B cell (primary cell): ENCODE results near the gene RBM25. TPM values are rescaled to one million over a fixed set of nuclear protein-coding genes. Genes with fewer than 3 reads are reported as not detected.

Experiments used
- ATAC-seq: fragments of 200-7000 bp; cut with Tn5 transposase; one replicate; pipeline ENCODE4 v1.10.0; 2021; ENCODE audit warnings: low read depth, mild to moderate bottlenecking, moderate number of reproducible peaks, moderate library complexity
- CTCF ChIA-PET: fragments of 350-600 bp; sonication (Branson Sonifier 250); formaldehyde crosslinking; loops from one replicate; lab custom pipeline; 2021; ENCODE audit warnings: antibody characterized with exemption, inconsistent platforms; lab: Charles Lee
- POLR2A ChIA-PET: fragments of 350-600 bp; sonication (Branson Sonifier 250); formaldehyde crosslinking; loops from one replicate; lab custom pipeline; 2021; ENCODE audit warnings: antibody characterized with exemption; lab: Charles Lee
- DNase-seq: peaks from one replicate; pipeline ENCODE4 v3.0.0; 2013
- H2AFZ ChIP-seq: 2 replicates; pipeline ENCODE4 v1.6.1; 2012; ENCODE audit warnings: mild to moderate bottlenecking, low read depth, low read length; ENCODE audit not compliant: insufficient read depth, poor library complexity, severe bottlenecking
- H3K27ac ChIP-seq, 2 donors: 1 replicate in 1 of 2; 2 replicates in 1 of 2; pipeline ENCODE4 v1.5.1; 2012 to 2013; ENCODE audit warnings: low read length in 2 of 2, mild to moderate bottlenecking in 2 of 2, moderate library complexity in 1 of 2
- H3K27me3 ChIP-seq, 4 experiments: fragments of 200-600 bp in 1 of 4; sonication (generic) in 1 of 4; replicated peaks in 1 of 4; 1 replicate in 2 of 4; 2 replicates in 2 of 4; pipeline versions ENCODE4 v1.6.1 to v1.7.0; 2013 to 2016; ENCODE audit warnings: low read length in 3 of 4, mild to moderate bottlenecking in 2 of 4, mixed read lengths in 1 of 4, moderate library complexity in 1 of 4; ENCODE audit not compliant: insufficient read depth in 4 of 4, control insufficient read depth in 3 of 4; ENCODE audit errors: control extremely low read depth in 1 of 4
- H3K36me3 ChIP-seq, 2 experiments: replicated peaks in 1 of 2; 1 replicate in 1 of 2; 2 replicates in 1 of 2; pipeline versions ENCODE4 v1.6.1 to v1.7.1; 2013; ENCODE audit warnings: low read length in 1 of 2; ENCODE audit not compliant: insufficient read depth in 2 of 2, control insufficient read depth in 1 of 2; ENCODE audit errors: control extremely low read depth in 1 of 2, extremely low read depth in 1 of 2
- H3K4me1 ChIP-seq, 2 donors: fragments of 200-600 bp in 1 of 2; sonication (generic) in 1 of 2; 1 replicate in 1 of 2; 2 replicates in 1 of 2; pipeline versions ENCODE4 v1.5.1 to v1.6.1; 2013 to 2017; ENCODE audit warnings: low read length in 2 of 2; ENCODE audit not compliant: control insufficient read depth in 2 of 2, insufficient read depth in 2 of 2
- H3K4me2 ChIP-seq: replicated peaks from 2 replicates; pipeline ENCODE3; 2012; ENCODE audit warnings: mild to moderate bottlenecking, low read depth, low read length; ENCODE audit not compliant: poor library complexity, severe bottlenecking
- H3K4me3 ChIP-seq, 5 experiments: fragments of 200-600 bp in 1 of 5; sonication (generic) in 1 of 5; 1 replicate in 3 of 5; 2 replicates in 2 of 5; pipeline versions ENCODE4 v1.5.1 to v1.7.0; 2011 to 2016; ENCODE audit warnings: low read length in 4 of 5, mild to moderate bottlenecking in 4 of 5, low read depth in 2 of 5, control low read depth in 1 of 5, moderate library complexity in 1 of 5; ENCODE audit not compliant: insufficient read depth in 1 of 5; ENCODE audit errors: control extremely low read depth in 1 of 5, extremely low read depth in 1 of 5
- H3K79me2 ChIP-seq: fragments of 200-600 bp; sonication (generic); one replicate; pipeline ENCODE4 v1.6.0; 2016; ENCODE audit warnings: low read length; ENCODE audit not compliant: control insufficient read depth, insufficient read depth
- H3K9ac ChIP-seq: fragments of 200-600 bp; sonication (generic); 2 replicates; pipeline ENCODE4 v1.6.1; 2017; ENCODE audit warnings: mild to moderate bottlenecking, low read length, moderate library complexity
- H3K9me3 ChIP-seq, 3 donors: one replicate each; pipeline versions ENCODE4 v1.6.1 to v1.7.1; 2013; ENCODE audit warnings: low read length in 2 of 3; ENCODE audit not compliant: control insufficient read depth in 2 of 3, insufficient read depth in 1 of 3; ENCODE audit errors: control extremely low read depth in 1 of 3
- H4K20me1 ChIP-seq: 2 replicates; pipeline ENCODE4 v1.6.0; 2012; ENCODE audit warnings: mild to moderate bottlenecking, low read length; ENCODE audit not compliant: insufficient read depth, control insufficient read depth, poor library complexity, severe bottlenecking
- H3K27ac Mint-ChIP-seq: one replicate; pipeline ENCODE4 v1.8.0; 2021; ENCODE audit warnings: mixed read lengths
- H3K27me3 Mint-ChIP-seq: one replicate; pipeline ENCODE4 v1.8.0; 2021; ENCODE audit warnings: mixed read lengths
- H3K4me1 Mint-ChIP-seq: one replicate; pipeline ENCODE4 v1.8.0; 2021; ENCODE audit warnings: mixed read lengths
- H3K4me3 Mint-ChIP-seq: one replicate; pipeline ENCODE4 v1.8.0; 2021; ENCODE audit warnings: mixed read lengths
- H3K9me3 Mint-ChIP-seq: one replicate; pipeline ENCODE4 v1.8.0; 2022; ENCODE audit warnings: mixed read lengths; ENCODE audit not compliant: insufficient read depth
- CTCF ChIP-seq: fragments of 200-600 bp; IDR thresholded peaks from one replicate; pipeline ENCODE4 v1.8.0; 2022; ENCODE audit warnings: antibody characterized with exemption, mild to moderate bottlenecking
- EZH2 ChIP-seq: IDR thresholded peaks from 2 replicates; pipeline ENCODE4 v1.6.1; 2012; ENCODE audit warnings: borderline replicate concordance, low read depth, mild to moderate bottlenecking, moderate library complexity, low read length; ENCODE audit not compliant: insufficient read depth, poor library complexity, severe bottlenecking
- WGBS: methylation state at CpG from one replicate; pipeline ENCODE4 v1.1.5; 2013; ENCODE audit warnings: missing lambda C conversion rate; ENCODE audit not compliant: insufficient coverage; 5-methylcytosine and 5-hydroxymethylcytosine counted together
- intact Hi-C: fragments of 100-400 bp; cut with micrococcal nuclease; formaldehyde crosslinking; loops from one replicate; pipeline ENCODE4 v1.10.0; 2022
- polyA plus RNA-seq: library from polyadenylated mRNA; depleted of rRNA; stranded (reverse); fragments of >200 nt; gene quantifications from 2 replicates; pipeline ENCODE4 v1.2.3, GENCODE V29; 2012
- total RNA-seq, 2 donors: library from RNA; stranded (reverse); fragments of 120-200 nt in 1 of 2; gene quantifications; 1 replicate in 1 of 2; 2 replicates in 1 of 2; pipeline versions ENCODE4 v1.2.3 to v1.2.4, GENCODE V29; 2013 to 2022

The RBM25 gene
- total and polyA plus RNA-seq, 2 donors (not counting 1 experiment from before 2014, with no cell fraction given) = 20.2 to 137 TPM

GRCh38 chr14:73133795-73134194, 75.5 kb downstream of the RBM25 start:
- H3K27me3 ChIP-seq = no peaks in the 10 kb centered on the region
- Mint-ChIP-seq H3K27me3 (no peaks in the 10 kb centered on the region), H3K9me3 (peaks cover 7% of the 10 kb centered on the region), H3K4me1 (peaks cover 16% of the 10 kb centered on the region), H3K27ac (no peak overlapping the region), H3K4me3 (no peak overlapping the region)
- WGBS = 100% methylated on average over 3 of the region's 3 CpGs
- no peak overlapping the region for H3K4me2 ChIP-seq
- POLR2A ChIA-PET = no interaction called here
- H3K27ac ChIP-seq = no peak overlapping the region
- DNase-seq (no peak), ATAC-seq (no peak)
- H2AFZ ChIP-seq = no peak overlapping the region
- intact Hi-C loops = no loop called here
- CTCF ChIA-PET = no interaction called here
- H3K79me2 ChIP-seq = peaks cover 21% of the 10 kb centered on the region
- TF ChIP-seq EZH2 = no peak
- no peak for TF ChIP-seq CTCF
- H3K9ac ChIP-seq = no peak overlapping the region
- peaks cover 10% of the 10 kb centered on the region for H4K20me1 ChIP-seq
- peaks cover 13 to 16% of the 10 kb centered on the region in 2 donors for H3K4me1 ChIP-seq
- peaks cover 0 to 18% (median 0%) of the 10 kb centered on the region in 3 donors for H3K9me3 ChIP-seq
- no peaks in the 10 kb centered on the region for H3K36me3 ChIP-seq
- H3K4me3 ChIP-seq = no peak overlapping the region

- Histone ChIP-seq H3K27me3 (no peaks in the 10 kb centered on the region), H3K9me3 (peaks cover 0 to 18% (median 0%) of the 10 kb centered on the region in 3 donors), H2AFZ (peak overlapping the region; percentile 72), H3K27ac (peak overlapping the region; percentile 80 to 100), H3K9ac (peak overlapping the region; percentile 99), H3K4me3 (peak overlapping the region; percentile 16 to 98 (median 82)), H3K4me1 (peaks cover 13 to 16% of the 10 kb centered on the region in 2 donors), H3K36me3 (peaks cover 2% of the 10 kb centered on the region in 2 experiments), H3K79me2 (peaks cover 44% of the 10 kb centered on the region), H4K20me1 (peaks cover 23% of the 10 kb centered on the region), H3K4me2 (peak overlapping the region; percentile 82)
- peak overlapping the region; percentile 94 for H3K27ac Mint-ChIP-seq
- no peak for DNase-seq
- POLR2A ChIA-PET = interaction anchor here (0.7 to 2.3 kb wide), 4 partner anchors 77 to 508 kb away, joined by 3 to 12 read pairs (median 5); partner anchors contain the start of genes RBM25, RIOX1 and ZFYVE1
- 5% methylated on average over 16 of the region's 16 CpGs for WGBS
- intact Hi-C loops = loop anchor here (1.0 to 5.0 kb wide), 7 partner anchors 78 to 1266 kb away; partner anchors contain the start of genes COQ6, DCAF4, FAM161B and NUMB
- peaks cover 7% of the 10 kb centered on the region for H3K9me3 Mint-ChIP-seq
- no peaks in the 10 kb centered on the region for H3K27me3 Mint-ChIP-seq
- CTCF ChIA-PET = interaction anchor here (0.6 to 1.2 kb wide), 2 partner anchors 13 to 86 kb away, joined by 3 read pairs; no protein-coding TSS in a partner anchor
- no peak for ATAC-seq
- H3K4me1 Mint-ChIP-seq = peaks cover 23% of the 10 kb centered on the region
- peak overlapping the region; percentile 94 for H3K4me3 Mint-ChIP-seq
- TF ChIP-seq EZH2 (no peak), CTCF (no peak)
Measured at GRCh38 chr14:73136085-73136386, 77.7 kb downstream of the RBM25 start.
